ENCODE data around the gene RP9.

The RP9 gene

DNA sequence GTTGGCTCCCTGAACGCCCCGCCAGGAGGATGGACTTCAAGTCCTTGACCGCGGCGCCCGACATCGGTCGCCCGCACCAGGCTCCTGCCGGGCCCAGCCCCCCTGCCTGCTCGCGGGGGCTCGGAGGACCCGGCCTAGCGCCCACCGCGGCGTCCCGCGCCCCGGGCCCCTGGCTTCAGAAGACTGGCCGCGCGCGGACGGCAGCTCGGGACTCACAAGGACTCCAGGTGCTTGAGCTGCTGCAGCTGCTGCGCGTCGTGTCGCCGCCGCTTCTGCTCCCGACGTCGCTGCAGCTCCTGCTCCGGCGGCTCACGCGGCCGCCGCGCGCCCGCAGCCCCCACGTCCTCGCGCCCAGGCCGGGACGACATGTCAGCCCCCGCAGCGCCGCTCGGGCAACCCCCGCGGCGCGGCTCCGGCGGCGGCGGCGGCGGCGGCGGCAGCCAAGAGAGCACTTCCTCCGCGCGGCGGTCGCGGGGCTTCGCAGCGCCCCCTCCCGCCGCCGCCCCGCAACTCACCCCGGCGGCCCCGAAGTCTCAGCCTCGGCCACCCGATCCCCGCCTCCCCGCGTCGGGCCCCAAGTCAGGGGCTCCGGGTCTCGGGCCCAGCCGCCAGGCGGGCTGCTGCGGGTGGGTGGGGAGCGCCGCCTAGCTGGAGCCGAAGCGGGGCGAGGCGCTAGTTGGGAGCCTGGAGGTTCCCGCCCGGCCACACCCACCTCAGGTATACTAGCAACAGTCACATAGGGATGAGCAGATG is at the start of gene RP9:
TSS of gene RP9 (minus strand) at position 400 of the 753 bp plus-strand sequence. CDS start at position 368, 32 bp downstream.
- peak; percentile 63 to 70 for DNase-seq

GRCh38 chr7:33157781-33158180 is 48.6 kb upstream of the RP9 start:
- DNase-seq, result no peak

GRCh38 chr7:33157311-33157710 is 48.1 kb upstream of the RP9 start:
- DNase-seq, result no peak

GRCh38 chr7:33156441-33156840 is 47.2 kb upstream of the RP9 start:
- DNase-seq, result no peak

GRCh38 chr7:33155811-33156210 is 46.6 kb upstream of the RP9 start:
- no peak for DNase-seq

DNA sequence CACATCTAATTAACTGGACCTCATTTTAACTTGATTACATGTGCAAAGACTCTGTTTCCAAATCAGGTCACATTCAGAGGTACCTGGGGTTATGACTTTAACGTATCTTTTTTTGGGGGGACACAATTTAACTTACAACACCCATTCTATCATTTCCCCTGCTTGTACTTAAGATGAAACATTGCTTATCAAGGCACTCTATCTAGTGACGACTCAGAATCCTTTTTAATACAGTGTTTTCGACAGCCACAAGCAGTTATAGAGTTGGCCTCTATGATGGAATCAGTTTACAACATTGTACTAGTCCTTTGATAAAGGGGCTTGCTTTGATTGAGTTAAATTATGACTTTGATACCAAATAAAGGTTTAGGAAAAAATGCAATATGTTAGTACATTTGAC is 42.9 kb upstream of the RP9 start:
- DNase-seq, result no peak

- DNase-seq, result no peak
Observed at GRCh38 chr7:33145156-33145555, 36.0 kb upstream of the RP9 start.

DNA sequence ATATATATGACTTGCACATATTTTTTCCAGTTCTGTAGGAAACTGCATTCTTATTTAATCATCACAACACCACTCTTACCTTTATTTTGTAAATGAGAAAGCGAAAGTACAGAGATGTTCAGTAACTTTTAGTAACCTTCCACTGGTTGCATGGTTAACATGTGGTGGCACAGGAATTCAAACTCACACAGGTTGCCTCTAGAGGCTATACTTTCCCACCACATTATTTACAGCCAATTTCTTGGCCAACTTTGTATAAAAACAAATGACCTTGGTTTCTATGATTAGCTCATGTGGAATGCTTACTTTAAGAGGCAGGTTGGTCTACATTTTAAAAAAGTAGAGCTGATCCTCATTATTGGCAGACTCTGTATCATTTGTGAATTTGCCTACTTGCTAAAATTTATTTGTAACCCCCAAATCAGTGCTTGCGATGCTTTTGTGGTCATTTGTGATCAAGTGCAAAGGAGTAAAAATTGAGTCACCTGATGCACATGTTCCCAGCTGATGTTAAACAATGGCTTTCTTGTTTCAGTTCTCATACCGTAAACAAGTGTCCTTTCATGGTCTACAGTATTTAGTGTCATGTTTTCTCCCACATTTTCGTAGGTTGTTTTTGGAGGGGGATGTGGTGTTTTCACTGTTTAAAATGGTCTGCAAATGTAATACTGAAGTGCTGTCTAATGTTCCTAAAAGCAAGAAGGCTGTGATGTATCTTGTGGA is 35.0 kb upstream of the RP9 start:
- DNase-seq, result no peak

- DNase-seq, result no peak
Observed at GRCh38 chr7:33142585-33142984, 33.4 kb upstream of the RP9 start.

- no peak for DNase-seq
Observed at GRCh38 chr7:33137103-33137502, 27.9 kb upstream of the RP9 start.

GRCh38 chr7:33130184-33130583 is 21.0 kb upstream of the RP9 start:
- DNase-seq, result no peak

DNA sequence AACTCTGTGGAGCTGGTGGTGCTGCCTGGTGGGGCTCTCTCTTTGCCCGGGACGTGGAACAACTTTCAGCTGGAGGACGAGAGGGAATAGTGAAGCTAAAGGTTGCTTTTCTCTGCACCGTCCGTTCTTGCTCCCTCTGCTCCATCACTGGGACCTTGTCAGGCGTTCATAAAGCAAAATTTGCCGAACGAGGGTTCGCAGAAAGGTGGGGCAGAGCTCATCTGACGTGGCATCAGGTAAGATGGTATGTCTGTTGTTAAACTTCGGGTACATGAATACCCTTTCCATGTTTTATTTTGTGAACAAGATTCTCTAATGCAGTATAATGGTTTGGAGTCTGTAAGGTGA is 20.6 kb upstream of the RP9 start:
- DNase-seq, result peak in 1 of 2 experiments; percentile 12

DNA sequence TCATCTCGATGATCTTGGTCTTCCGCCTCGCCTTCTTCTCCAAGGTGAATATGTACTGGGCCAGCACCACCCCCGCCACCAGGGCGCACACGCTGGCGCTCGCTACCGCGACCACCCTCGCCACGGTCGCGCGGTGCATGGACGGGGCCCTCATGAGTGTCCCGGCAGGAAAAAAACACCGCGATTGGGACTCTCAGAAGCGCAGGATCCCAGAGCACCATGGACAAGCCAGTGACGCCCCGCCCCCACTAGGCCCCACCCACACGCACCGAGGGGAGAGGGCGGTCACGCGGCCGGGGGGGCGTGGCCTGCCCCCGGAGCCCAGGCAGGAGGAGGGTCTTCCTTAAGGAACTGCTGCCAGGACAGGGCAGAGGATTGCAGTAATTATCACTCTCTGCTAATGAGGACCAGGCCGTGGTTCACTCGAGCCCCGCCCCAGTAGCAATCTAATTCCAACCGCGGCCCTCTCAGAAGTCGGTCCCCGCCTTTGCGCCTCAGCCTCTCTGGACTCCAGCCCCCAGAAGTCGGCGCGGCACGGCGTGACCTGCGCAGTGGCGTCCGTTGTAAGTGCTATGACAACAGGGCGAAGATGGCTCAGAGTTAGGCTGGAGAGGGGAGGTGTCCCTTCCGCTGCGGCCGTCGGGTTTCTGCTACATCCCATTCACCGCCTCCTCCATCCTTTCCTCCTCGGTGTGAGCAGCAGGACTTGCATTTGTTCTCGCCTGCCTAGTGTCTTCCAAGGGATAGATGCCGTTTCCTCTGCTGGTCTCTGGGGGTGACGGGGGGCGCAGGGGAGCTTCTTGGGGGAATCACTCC is 20.0 kb upstream of the RP9 start, which contains the start of gene BBS9:
TSS of gene BBS9 (plus strand) at position 575 of the 816 bp plus-strand sequence. CDS start 16,689 bp downstream, outside the sequence.
- peak; percentile 84 to 87 for DNase-seq

DNA sequence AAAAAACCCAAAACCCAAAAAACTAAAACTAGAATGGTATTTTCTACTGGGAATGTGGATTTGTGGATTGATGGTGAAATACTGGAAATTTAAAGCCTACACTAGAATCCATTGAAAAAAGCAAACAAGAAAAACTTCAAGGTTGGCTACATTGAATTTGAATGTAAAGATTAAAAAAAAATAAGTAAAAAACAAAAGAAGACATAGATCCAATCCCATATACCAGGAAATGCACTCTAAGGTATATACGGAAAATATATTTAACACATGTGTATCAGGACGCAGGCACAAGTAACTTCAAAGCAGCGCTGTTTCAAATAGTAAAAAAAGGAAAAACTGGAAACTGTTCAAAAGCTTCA is 19.4 kb upstream of the RP9 start:
- no peak for DNase-seq

GRCh38 chr7:33127085-33127484 is 17.9 kb upstream of the RP9 start:
- DNase-seq, result no peak

- no peak for DNase-seq
Observed at GRCh38 chr7:33118383-33118782, 9.2 kb upstream of the RP9 start.

- DNase-seq, result no peak
Observed at GRCh38 chr7:33114976-33115375, 5.8 kb upstream of the RP9 start.

DNA sequence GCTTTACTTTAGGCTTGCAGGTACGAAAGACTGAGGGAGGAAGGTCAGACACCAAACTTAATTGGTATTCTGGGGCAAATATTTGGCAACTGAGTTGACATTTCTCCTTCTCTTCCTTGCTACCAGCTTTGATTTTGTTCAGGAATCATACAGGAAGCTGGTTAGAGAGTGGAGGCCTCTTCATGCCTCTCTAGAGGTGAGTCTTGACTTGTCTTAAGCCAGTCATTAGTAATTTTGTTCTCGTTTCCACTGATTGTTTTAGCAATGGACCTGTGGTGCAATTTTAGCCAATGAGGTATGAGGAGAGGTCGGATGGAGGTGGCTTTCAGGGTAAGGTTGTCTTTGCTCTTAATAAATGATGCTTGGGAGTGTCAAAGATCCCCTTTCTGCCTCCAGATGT is 2.4 kb upstream of the RP9 start:
- DNase-seq, result no peak

DNA sequence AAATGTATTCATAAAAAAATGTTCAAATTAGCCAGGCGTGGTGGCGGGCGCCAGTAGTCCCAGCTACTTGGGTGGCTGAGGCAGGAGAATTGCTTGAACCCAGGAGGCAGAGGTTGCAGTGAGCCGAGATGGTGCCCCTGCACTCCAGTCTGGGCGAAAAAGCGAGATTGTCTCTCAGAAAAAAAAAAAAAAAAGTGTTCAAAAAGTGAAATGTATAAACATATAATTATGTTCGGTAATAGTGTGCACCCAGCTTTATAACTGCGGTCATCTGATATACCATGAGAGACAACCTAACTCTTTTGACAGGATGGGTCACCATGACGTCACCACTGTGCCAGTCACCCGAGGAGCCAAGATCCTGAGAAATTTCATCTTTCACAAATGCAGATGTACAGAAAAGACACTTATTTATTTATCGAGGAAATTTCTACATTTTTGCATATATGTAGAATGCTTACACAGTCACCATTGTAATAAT is 594 bp upstream of the RP9 start:
- no peak for DNase-seq

DNA sequence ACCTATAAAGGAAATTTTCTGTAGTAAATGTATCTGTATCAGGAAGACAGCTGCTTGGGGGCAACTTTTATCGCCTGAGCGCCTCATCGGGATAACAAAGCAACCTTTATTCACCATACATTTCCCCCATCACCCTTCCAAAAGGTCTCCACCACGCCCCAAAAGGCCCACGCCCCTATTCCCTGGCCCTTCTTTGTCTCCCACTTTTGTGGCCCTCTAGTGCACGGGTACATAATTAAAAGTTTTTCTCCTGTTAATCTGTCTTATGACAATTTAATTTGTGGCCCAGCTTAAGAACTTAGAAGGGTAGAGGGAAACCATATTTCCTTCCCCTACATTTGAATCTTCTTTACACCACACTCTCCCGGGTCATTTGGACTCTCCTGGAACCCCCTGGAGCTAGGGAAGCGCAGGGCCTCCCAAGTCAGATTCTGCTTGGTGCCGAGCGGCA is 625 bp downstream of the RP9 start:
- DNase-seq, result peak in 1 of 2 experiments; percentile 20

DNA sequence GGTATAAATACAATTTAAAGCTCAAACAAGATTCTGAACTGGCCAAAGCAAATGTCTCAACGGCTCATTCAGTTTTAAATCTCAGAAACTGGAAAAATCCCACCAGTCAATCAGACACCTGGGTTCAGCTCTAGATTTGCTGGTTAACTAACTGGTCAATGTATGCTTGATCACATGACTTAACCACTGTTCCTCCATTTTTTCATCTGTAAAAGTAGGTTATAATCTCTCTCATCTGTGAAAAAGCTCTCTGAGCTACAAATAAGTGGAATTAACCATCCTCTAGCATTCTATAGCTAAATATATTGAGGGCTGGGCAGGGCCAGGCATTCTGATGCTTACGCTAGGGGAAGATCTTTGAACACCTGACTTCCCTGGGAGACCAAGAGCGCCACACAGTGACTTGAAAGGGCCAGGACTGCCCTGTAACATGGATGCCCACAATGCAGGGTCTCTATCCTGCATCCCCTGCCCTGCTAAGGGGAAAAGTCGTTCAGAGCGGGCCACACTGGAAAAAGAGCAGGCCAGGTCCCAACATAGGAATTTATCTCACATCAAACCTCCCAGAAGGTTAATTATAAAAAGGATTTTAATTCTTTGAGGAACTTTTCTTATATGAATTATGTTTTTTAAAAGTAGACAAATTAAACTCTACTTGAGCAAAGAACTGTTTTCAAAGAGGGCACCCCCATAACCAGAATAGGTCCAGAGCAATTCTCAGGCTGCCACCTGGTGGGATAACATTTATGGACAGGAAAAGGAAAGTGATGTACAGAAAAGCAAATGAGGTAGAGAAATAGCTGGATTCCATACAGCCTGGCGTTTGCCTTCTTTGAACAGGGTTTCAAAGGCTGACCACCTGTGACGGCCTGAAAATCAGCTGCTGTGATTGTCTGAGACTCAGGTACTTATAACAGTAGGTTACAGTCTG is 1.8 kb downstream of the RP9 start:
- DNase-seq, result no peak

DNA sequence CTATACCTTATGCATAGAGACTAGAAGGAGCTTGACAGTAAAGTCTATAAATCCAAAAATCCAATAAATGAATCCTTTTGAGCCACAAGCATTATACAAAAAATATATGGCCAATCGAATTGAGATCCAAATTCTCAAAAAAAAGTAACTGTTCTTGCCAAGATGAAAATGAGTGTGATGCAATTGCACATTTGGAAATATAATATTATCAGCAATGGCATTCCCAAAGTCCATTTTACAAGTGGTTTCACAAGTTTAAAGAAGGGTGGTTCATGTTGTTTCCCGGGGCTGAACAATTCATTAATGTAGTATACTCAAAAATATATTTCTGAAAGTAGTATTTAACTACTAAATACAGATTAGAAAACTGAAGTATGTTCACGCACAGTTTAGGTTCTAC is 7.3 kb downstream of the RP9 start:
- DNase-seq, result no peak
